Esophagus (tissue), 2 donors: Measurements from ENCODE around the gene EXOC2. TPM values are rescaled to one million over a fixed set of nuclear protein-coding genes. Genes with fewer than 3 reads are reported as not detected.

Experiments
- H3K27ac ChIP-seq, 2 donors: one replicate each; pipeline ENCODE4 v1.5.1; 2013; ENCODE audit warnings: low read depth in 2 of 2, mild to moderate bottlenecking in 2 of 2, inconsistent platforms in 1 of 2, low read length in 1 of 2, moderate library complexity in 1 of 2
- H3K27me3 ChIP-seq, 2 donors: one replicate each; pipeline ENCODE4 v1.6.1; 2013; ENCODE audit warnings: low read length in 2 of 2, control low read depth in 1 of 2, mild to moderate bottlenecking in 1 of 2; ENCODE audit not compliant: insufficient read depth in 2 of 2, control insufficient read depth in 1 of 2
- H3K36me3 ChIP-seq, 2 donors: one replicate each; pipeline ENCODE4 v1.6.1; 2013; ENCODE audit warnings: low read length in 1 of 2; ENCODE audit not compliant: control insufficient read depth in 2 of 2, insufficient read depth in 2 of 2
- H3K4me1 ChIP-seq, 2 donors: one replicate each; pipeline ENCODE4 v1.6.1; 2013; ENCODE audit warnings: low read length in 1 of 2; ENCODE audit not compliant: control insufficient read depth in 2 of 2, insufficient read depth in 2 of 2
- H3K4me3 ChIP-seq, 2 donors: one replicate each; pipeline ENCODE4 v1.5.1; 2013; ENCODE audit warnings: low read length in 2 of 2, mild to moderate bottlenecking in 2 of 2, low read depth in 1 of 2, moderate library complexity in 1 of 2
- H3K9me3 ChIP-seq, 2 donors: one replicate each; pipeline ENCODE4 v1.6.1; 2013; ENCODE audit warnings: mild to moderate bottlenecking in 2 of 2, low read depth in 1 of 2, low read length in 1 of 2, moderate library complexity in 1 of 2; ENCODE audit not compliant: control insufficient read depth in 2 of 2, insufficient read depth in 1 of 2
- WGBS, 2 donors: extraction: QIAGEN DNeasy Blood & Tissue Kit; methylation state at CpG; one replicate each; pipeline ENCODE4 v1.1.7; 2013; 5-methylcytosine and 5-hydroxymethylcytosine counted together
- polyA plus RNA-seq, 2 donors: library from polyadenylated mRNA; stranded (reverse); fragments of 200-250 nt; gene quantifications; one replicate each; pipeline ENCODE4 v1.2.3, GENCODE V29; 2013
- donor health status: healthy with polysubstance abuse.
- donor health status: Bipolar disorder and iron deficiency.

The EXOC2 gene
- polyA plus RNA-seq, 2 donors = 5.0 to 9.5 TPM

DNA sequence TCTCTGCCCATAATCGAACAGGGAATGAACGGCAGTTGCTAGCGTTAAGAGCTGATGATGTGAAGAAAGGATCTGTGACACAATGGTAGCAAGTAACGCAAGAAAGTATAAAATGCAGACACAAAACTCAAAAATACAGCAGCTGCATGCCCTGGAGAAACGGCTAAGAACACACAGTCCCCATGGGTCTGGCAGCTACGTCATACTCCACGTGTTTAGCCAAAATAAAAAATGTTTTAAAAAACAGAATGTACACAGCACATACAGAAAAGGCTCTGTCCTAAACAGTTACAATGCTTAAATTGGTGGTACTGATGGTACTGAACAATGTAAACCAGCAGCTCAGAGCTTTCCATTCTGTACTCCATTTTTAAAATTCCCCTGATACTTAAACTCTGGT lies 70.5 kb downstream of the EXOC2 start:
- no peak overlapping the region for H3K4me3 ChIP-seq
- H3K4me1 ChIP-seq = no peaks in the 10 kb centered on the region
- WGBS, 2 donors = 89% methylated on average over 7 of the region's 7 CpGs
- H3K9me3 ChIP-seq = no peaks in the 10 kb centered on the region
- no peaks in the 10 kb centered on the region for H3K27me3 ChIP-seq
- H3K36me3 ChIP-seq = peaks cover 0 to 11% of the 10 kb centered on the region in 2 donors
- no peak overlapping the region for H3K27ac ChIP-seq

DNA sequence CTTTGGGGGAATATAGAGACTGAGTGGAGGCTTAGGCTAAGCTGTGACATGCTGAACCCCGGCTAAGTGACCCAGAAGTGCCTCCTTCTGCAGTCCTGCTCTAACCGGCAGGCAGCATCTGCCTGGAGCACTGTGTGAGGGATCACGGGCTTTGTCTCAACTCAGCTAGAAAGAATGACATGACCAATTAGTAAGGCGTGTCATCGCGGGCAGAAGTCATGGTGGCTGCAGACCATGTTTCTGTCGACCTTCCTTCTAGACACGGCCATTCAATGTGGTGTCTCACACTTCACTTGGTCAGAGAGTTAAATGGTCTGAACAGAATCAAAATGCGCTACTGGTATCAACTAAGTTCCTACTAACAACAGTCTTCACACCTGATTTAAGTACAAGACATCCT lies 71.0 kb downstream of the EXOC2 start:
- Histone ChIP-seq H3K27me3 (no peaks in the 10 kb centered on the region), H3K9me3 (no peaks in the 10 kb centered on the region), H3K4me3 (no peak overlapping the region), H3K27ac (no peak overlapping the region), H3K4me1 (no peaks in the 10 kb centered on the region), H3K36me3 (peaks cover 0 to 15% of the 10 kb centered on the region in 2 donors)
- 93% methylated on average over 9 of the region's 9 CpGs for WGBS, 2 donors

DNA sequence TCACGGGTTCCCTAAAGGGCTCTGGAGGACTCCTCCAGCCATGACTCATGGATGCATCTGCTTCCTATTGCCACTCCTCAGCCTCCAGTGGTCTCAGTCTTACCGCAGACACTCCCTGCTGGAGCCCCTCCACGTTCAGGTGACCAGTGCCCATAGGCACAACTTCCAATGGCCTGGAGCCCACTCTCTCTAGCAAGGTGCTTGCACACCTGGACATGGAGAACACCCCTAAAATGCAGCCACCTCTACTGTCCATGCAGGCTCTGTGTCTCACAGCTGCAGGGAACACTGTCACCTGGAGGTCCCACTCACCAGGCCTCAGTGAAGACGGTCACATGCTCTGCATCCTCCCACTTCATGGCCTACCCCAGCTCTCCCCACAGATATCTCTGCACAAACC lies 72.0 kb downstream of the EXOC2 start:
- Histone ChIP-seq H3K4me3 (no peak overlapping the region), H3K36me3 (peaks cover 0 to 15% of the 10 kb centered on the region in 2 donors), H3K27ac (no peak overlapping the region), H3K4me1 (no peaks in the 10 kb centered on the region), H3K27me3 (no peaks in the 10 kb centered on the region), H3K9me3 (no peaks in the 10 kb centered on the region)
- 91 to 92% methylated on average over 4 of the region's 4 CpGs for WGBS, 2 donors

DNA sequence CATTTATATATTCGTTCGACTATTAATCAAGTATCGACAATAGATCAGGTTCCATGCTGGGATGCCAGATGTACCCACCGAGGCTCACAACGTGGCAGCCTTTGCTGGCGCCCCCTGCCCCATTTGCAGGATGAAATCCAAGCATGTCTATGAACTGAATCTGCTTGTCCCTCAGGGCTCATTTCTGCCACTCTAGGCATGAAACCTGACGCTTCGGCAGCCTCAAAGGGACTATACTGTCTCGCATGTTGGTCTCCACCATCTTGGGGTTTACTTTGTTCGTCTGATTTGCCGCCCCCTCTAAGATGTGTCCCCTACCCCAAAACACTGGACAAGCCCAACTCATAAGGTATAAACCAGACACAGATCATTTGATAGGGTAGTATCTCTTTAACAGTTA lies 72.8 kb downstream of the EXOC2 start:
- Histone ChIP-seq H3K4me3 (no peak overlapping the region), H3K27ac (no peak overlapping the region), H3K9me3 (no peaks in the 10 kb centered on the region), H3K36me3 (peaks cover 0 to 15% of the 10 kb centered on the region in 2 donors), H3K4me1 (no peaks in the 10 kb centered on the region), H3K27me3 (no peaks in the 10 kb centered on the region)
- 96 to 97% methylated on average over 11 of the region's 11 CpGs for WGBS, 2 donors

DNA sequence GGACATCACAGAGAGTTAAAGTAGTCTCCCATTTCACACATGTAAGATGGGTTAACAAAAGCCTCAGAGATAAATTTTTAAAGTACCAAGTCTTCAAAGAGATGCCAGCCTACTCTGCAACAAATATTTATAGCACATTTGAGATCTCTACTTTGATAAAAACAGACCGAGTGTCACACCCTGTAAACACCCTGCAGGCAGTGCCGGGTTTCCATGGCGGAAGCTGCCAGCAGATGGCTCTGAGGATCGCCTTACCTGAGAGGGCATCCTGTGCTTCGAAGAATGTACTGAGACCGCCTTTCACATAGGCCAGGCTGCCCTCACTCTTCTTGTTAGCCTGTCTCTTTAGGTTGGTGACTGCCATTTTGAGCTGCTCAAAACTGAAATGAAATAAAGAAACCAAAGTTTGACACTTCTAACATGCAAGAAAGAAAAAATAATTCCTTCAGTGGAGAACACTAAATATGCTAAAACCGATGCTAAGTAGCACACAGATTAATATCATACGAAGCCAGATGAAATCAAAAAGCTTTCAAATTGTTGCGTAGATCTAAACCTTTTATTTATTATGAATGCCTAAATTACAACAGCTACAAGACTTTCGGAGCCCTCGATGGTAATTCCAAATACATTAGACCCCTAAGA lies 75.4 kb downstream of the EXOC2 start:
- no peaks in the 10 kb centered on the region for H3K9me3 ChIP-seq
- H3K27me3 ChIP-seq = no peaks in the 10 kb centered on the region
- H3K4me1 ChIP-seq = no peaks in the 10 kb centered on the region
- H3K36me3 ChIP-seq = peaks cover 0 to 15% of the 10 kb centered on the region in 2 donors
- 84 to 92% methylated on average over 11 of the region's 11 CpGs for WGBS, 2 donors
- H3K27ac ChIP-seq = no peak overlapping the region
- no peak overlapping the region for H3K4me3 ChIP-seq

DNA sequence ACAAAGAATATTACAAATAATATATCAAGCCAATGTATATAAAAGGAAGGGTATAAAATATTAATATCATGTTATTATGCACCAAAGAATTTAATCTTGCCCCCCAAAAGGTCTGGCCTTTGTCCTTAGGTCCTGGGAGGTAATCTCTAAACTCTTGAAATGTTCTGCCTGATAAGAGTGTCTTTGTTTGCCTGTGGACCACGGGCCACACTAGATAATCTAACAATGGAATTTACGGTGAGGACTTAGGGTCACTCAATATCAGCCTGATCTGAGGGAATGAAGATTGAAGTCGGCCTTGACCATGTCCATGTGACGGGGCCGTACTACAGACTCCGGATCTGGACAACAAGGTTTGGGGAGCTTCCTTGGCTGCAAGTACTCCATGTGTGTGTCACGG lies 79.0 kb downstream of the EXOC2 start:
- Histone ChIP-seq H3K4me1 (no peaks in the 10 kb centered on the region), H3K36me3 (peaks cover 0 to 5% of the 10 kb centered on the region in 2 donors), H3K27ac (no peak overlapping the region), H3K27me3 (no peaks in the 10 kb centered on the region), H3K4me3 (no peak overlapping the region), H3K9me3 (no peaks in the 10 kb centered on the region)
- WGBS, 2 donors = 84 to 90% methylated on average over 7 of the region's 7 CpGs

DNA sequence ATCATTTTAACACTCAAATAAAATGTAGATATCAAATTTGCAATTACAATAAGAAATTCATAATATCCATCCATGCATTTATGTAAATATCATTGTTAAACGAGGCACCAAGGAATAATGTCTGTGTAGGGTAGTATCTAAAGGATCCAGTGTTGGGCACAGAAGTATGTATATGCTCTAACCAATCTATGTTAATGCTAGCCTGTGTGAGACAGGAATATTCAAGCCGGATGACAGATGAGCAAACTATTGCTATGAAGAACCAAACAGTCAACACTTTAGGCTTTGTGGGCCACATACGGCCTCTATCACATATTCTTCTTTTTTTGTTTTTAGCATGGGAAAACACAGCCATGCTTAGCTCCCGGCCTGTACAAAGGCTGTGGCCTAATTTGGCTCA lies 81.0 kb downstream of the EXOC2 start:
- no peaks in the 10 kb centered on the region for H3K27me3 ChIP-seq
- no peaks in the 10 kb centered on the region for H3K9me3 ChIP-seq
- no peak overlapping the region for H3K27ac ChIP-seq
- H3K36me3 ChIP-seq = peaks cover 0 to 2% of the 10 kb centered on the region in 2 donors
- H3K4me1 ChIP-seq = no peaks in the 10 kb centered on the region
- no peak overlapping the region for H3K4me3 ChIP-seq
- 60 to 63% methylated on average over 4 of the region's 4 CpGs for WGBS, 2 donors

DNA sequence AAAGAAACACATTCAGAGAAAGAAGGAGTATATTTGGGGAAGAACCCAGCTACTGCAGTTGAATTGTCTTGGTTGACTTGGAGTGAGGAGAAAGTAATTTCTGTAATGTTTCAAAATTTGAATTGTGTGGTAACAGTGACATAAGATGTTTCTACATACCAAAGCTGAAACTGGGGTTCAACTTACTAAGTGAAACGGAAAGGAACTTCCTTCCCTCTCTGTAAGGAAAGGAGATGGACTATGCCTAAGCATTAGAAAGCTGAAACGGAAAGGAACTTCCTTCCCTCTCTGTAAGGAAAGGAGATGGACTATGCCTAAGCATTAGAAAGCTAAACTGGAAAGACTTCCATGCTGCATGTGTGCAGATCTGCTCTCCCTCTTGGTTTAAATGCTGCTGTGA lies 82.1 kb downstream of the EXOC2 start:
- Histone ChIP-seq H3K27me3 (no peaks in the 10 kb centered on the region), H3K9me3 (no peaks in the 10 kb centered on the region), H3K4me1 (no peaks in the 10 kb centered on the region), H3K27ac (no peak overlapping the region), H3K4me3 (no peak overlapping the region), H3K36me3 (peaks cover 0 to 5% of the 10 kb centered on the region in 2 donors)
- 58 to 76% methylated on average over 2 of the region's 2 CpGs for WGBS, 2 donors

DNA sequence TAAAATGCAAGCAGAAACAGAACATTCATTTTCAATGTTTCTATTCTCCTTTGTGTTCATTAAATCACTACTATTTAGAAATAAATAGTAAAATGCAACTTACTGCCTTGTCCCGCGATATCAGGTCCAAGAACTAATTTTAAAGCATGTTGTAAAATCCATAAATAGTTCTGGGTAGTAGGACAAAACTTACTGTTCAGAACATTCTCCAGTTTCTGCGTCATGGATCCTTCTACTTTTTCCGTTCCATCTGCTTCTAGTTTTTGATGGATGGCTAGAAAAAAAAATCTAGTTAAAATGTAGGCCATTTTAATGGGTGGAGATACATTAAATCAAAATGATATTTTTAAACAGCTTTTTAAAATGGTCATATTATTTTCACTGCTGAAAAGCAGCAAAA lies 83.0 kb downstream of the EXOC2 start:
- H3K4me3 ChIP-seq = no peak overlapping the region
- H3K36me3 ChIP-seq = peaks cover 0 to 5% of the 10 kb centered on the region in 2 donors
- no peaks in the 10 kb centered on the region for H3K9me3 ChIP-seq
- no peaks in the 10 kb centered on the region for H3K27me3 ChIP-seq
- no peak overlapping the region for H3K27ac ChIP-seq
- WGBS, 2 donors = 94 to 98% methylated on average over 4 of the region's 4 CpGs
- H3K4me1 ChIP-seq = no peaks in the 10 kb centered on the region

DNA sequence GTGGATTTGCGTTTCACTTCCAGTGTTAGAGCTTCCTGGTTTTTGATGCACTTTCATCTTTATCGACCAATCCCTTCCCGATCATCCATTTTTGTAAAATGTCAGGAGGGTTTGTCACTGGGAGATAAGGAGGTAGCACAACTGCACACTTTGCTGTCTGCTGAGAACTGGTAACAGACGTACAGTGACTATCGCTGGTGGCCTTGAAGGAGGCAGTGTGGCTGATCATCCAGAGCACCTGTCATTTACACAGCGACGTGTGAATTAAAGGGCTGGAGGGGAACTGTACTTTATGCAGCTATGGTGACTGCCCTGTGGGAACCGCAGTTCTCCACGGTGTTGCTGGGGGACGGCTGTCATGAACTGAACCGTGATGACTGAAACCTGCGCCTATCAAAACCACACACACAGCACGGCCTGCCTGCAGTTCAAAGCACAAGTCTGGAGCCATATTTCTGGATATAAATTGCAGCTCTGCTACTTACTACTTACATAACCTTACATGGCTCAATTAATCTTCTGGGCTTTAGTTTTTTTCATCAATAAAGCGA lies 86.0 kb downstream of the EXOC2 start:
- 89 to 94% methylated on average over 14 of the region's 14 CpGs for WGBS, 2 donors
- Histone ChIP-seq H3K4me3 (no peak overlapping the region), H3K4me1 (no peaks in the 10 kb centered on the region), H3K9me3 (no peaks in the 10 kb centered on the region), H3K36me3 (peaks cover 0 to 10% of the 10 kb centered on the region in 2 donors), H3K27ac (no peak overlapping the region), H3K27me3 (no peaks in the 10 kb centered on the region)
